HG03095 (cell line): ENCODE measurements around the gene LSS.
"Not testable (repeated sequence)": the region's sequence is repeated elsewhere in the genome, so short reads cannot be mapped to it uniquely, and the experiment has no call there.

ENCODE experiments used
- ATAC-seq: cut with Tn5 transposase; IDR thresholded peaks from one replicate; pipeline ENCODE4 v1.9.1; 2021; ENCODE audit warnings: moderate library complexity; ENCODE audit not compliant: unreplicated experiment

The LSS gene

DNA sequence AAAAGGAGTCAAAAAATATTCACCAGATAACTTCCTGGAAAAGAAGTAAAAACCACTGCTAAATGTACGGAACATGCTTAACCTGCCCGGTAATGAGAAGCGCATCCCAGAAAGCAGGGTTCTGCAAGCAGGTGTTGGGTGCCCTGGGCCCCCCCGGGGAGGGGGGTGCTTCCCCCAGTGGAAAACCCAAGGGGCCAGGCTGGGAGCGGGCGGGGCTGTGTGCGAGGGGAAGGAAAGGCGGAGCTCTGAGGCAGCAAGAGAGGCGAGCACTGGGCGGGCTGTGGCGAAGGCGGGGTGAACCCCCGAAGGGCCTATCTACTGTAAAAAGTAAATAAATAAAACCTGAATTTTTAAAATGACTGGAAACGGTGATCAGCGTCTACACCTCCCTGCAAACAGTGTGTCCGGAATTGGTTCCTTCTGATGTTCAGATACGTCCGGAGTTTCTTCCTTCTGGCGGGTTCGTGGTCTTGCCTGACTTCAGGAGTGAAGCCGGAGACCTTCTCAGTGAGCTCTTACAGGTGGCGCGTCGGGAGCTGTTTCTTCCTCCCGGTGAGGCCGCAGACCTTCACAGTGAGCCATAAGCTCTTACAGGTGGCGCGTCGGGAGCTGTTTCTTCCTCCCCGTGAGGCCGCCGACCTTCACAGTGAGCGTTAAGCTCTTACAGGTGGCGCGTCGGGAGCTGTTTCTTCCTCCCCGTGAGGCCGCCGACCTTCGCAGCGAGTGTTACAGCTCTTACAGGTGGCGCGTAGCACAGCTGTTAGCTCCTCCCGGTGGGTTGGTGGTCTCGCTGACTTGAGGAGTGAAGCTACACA, 86.6 kb downstream of the LSS start:
- ATAC-seq, result no peak

DNA sequence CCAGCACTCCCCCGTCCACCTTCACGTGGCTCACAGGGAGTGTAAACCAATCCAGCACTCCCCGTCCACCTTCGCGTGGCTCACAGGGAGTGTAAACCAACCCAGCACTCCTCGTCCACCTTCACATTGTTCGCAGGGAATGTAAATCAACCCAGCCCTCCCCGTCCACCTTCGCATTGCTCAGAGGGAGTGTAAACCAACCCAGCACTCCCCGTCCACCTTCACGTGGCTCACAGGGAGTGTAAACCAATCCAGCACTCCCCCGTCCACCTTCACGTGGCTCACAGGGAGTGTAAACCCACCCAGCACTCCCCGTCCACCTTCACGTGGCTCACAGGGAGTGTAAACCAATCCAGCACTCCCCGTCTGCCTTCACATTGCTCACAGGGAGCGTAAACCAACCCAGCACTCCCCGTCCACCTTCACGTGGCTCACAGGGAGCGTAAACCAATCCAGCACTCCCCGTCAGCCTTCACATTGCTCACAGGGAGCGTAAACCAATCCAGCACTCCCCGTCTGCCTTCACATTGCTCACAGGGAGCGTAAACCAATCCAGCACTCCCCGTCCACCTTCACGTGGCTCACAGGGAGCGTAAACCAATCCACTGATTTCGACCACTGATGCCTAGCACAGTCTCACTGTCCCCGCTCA, 88.1 kb downstream of the LSS start:
- ATAC-seq, result not testable (repeated sequence)

DNA sequence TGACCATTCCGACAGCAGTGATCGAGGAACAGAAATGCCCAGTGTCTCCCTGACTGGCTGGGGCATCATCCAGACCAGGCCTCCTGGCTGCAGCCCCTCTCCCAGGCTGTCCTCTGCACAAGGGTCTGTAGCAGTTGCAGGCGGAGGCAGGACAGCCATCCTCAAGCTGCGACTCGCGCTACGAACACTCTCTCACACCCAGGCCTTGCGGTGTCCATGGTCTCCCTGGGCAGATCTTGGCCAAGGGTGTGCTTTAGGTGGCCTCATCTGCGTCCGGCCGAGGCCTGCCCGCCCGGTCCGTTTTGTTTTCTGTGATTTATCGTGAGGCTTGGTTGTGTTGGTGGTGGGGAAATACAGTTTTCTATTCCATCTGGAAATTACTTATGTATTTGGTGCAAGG, 88.9 kb downstream of the LSS start:
- ATAC-seq, result no peak

DNA sequence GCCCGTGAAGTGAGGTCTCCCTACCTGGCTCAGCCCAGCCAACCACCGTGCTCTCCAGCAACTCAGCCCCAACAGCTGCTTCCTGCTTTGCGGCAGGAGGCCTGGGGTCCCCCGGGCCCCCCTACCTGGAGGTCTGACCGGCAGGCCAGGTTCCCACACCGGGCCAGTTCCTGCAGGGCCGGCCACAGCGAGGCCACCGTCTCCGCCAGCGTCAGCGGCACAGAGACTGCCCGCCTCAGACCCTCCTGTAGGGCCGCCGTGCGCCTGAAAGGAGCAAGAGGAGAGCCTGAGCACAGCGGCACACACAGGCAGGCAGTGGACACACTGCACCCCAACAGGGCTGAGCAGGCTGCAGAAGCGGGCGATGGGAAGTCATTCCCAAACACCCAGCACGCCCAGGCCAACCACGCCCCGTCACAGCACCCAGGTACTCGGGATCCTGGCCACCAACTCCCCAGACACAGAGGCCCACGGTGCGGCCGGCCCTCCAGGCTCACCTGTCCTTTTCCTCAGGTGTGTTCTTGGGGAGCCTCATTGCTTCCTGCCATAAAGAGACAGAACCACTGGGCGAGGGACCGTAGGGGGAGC, 90.1 kb downstream of the LSS start:
- no peak for ATAC-seq
